ENCODE measurements around the gene ATP5F1E. TPM values are rescaled to one million over a fixed set of nuclear protein-coding genes. Genes with fewer than 3 reads are reported as not detected.

The ATP5F1E gene
- 19.9 and 21.3 TPM in 2 replicates for total RNA-seq

DNA sequence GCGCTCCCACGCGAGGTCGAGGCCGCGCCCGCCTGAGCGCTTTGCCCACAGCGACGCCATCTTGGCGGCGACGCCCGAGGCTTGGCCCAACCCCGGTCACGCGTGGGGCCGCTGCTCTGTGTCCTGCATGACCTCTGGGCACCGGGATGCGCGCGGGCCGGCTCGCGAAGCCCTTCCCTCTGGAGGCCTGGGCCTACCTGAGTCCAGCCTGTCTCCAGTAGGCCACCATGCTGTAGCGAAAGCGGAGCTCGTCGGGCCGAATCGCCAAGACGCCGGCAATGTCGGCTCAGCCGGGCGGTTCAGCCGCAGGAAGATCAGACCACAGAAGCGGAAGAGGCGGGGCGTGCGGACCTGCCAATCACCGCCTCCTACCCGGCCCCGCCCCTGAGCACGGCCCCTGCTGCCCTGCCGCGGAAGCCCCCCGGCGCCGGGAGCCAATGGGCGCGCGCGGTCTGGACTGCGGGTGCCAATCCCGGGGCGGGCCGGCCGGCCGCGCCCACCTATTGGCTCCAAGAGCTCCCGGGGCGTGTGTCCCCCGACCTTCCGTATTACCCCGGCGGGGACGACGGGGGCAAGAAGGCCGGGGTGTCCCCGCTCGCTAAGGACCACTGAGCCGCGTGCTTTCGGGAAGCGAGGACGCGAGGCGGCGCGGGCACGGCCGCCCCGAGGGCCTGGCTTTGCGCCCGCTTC is at the start of gene ATP5F1E:
TSS of gene ATP5F1E (minus strand) at position 313 of the 690 bp plus-strand sequence. CDS start at position 229, 84 bp downstream.

DNA sequence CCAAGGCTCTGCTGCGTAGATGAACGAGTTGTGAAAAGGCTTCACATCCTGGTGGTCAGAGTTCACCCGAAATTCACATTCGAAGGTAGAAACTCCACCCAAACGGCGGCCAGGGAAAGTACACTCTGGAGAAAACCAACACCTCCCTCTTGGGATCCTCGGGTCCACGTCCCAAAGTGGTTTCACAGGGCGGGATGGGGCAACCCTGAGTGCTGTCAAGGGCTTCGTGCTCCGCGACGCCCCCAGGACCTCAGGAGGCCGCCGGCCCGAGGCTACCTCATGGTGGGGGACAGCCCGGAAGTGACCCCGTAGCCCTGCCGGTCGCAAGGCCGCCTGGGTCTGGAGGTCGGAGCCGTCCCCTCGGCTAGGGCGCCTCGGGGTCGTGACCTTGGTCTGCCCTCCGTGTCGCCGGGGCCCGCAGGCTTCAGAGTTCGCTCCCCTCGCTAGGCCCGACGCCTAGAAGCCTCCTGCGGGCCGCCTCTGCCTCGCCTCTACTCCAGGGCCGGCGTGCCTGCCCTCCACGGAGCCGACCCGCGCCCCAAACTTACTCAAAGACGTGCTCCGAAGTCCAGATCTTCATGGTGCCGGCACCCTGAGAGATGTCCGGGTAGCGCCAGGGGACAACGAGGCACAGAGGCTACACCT is 10.1 kb upstream of the ATP5F1E start, which contains the start of gene PRELID3B:
TSS of gene PRELID3B (minus strand) at position 636 of the 645 bp plus-strand sequence. CDS start at position 580, 56 bp downstream.

DNA sequence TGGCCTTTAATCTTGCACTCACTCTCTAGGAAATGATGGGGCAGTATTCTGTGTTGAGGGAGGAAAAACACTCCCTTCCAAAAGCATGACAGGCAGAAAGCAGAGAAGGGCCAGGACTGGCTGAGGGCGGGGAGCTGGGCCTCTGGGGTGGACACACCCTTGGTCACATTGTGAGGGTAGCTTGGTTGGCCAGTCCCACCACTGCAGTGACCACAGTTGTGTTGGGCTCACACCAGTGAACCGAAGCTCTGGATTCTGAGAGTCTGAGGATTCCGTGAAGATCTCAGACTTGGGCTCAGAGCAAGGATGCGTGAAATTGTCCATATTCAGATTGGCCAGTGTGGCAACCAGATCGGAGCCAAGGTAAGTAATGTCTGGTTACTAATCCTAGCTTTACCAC is 12.9 kb downstream of the ATP5F1E start, which contains the start of gene TUBB1:
TSS of gene TUBB1 (plus strand) at position 213 of the 400 bp plus-strand sequence. CDS start at position 307, 94 bp downstream.

DNA sequence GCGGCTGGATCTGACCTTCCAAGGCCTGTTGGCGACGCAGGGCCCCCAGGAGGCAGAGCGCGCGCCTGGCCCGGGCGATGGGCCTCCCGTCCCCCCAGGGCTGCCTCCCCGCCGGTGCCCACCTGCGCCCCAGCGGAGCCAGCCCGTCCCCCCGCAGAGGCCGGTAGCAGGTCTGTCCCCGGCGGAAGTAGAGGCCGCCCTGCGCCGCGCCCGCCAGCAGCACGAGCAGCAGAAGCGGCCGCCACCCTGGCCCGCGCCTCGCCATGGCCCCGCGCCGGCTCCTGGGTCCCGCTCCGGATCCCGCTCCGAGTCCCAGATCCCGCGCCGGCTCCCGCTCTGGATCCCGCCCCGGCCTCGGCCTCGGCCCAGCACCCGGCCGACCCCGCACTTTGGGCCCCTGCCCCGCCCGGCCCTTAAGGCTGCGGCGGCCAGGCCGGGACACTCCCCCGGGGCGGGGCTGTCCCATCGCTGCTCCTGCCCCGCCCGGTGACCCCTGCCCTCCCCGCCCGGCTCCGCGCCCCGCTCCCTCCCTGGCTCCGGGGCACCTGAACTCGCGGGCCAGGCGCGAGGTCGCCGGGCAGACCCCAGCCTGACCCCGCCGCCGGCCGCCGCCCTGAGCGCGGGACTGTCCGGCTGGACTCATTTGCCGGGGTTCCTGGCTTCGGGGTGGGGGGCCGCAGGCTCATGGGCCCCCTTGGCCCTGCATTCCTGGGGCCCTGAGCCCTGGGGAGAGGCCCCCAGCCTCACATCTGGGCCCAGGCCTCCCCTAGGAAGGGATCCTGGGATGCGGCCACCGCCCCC is 25.1 kb downstream of the ATP5F1E start, which contains the start of gene CTSZ:
TSS of gene CTSZ (minus strand) at position 391 of the 801 bp plus-strand sequence. CDS start at position 265, 126 bp downstream.

DNA sequence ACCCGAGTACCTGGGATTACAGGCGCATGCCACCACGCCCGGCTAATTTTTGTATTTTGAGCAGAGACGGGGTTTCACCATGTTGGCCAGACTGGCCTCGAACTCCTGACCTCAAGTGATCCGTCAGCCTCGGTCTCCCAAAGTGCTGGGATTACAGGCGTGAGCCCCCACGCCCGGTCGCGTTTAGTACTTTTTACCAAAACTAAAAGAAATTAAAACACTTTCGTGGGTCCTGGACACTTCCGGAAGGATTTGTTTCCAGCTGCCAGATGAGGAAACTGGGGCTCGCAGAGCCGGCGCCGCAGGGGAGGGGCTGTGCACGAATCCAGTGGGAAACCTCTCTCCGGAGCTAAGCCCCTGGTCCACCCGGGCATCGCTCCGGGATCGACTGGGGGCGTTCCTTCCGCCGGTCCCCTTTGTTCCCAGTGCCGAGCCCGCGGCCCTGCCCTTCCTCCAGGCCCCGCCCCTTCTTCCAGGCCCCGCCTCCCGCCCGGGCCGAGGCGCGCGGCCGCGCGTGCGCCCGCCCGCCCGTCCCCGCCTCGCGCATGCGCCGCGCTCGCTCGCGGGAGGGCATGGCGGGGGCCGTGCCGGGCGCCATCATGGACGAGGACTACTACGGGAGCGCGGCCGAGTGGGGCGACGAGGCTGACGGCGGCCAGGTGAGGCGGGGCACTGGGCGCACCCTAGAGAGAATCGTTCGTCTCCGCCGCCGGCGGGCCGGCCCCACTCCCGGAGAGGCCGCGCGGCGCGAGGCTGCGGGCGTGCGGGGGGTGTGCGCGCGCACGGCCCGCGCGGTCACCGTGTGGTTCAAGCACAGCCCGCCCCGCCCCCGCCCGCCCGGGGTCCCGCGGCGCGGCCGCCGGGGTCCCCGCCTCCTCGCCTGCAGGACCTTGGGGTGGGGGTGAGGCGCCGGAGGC is 51.2 kb downstream of the ATP5F1E start, which contains the start of gene NELFCD:
TSS of gene NELFCD (plus strand) at position 546 of the 917 bp plus-strand sequence. CDS start at position 600, 54 bp downstream.

Other genes with a start within 250 kb of the ATP5F1E start
- gene GNAS-AS1, start 181.4 kb downstream of the ATP5F1E start, total RNA-seq = 0.10 TPM in 1 of 2 replicates, not detected in the other
- gene GNAS, start 179.6 kb downstream of the ATP5F1E start, total RNA-seq = 467 and 568 TPM in 2 replicates
- 48.3 and 67.6 TPM in 2 replicates for gene NELFCD, start 51.1 kb downstream of the ATP5F1E start, total RNA-seq
- gene CTSZ, start 25.1 kb downstream of the ATP5F1E start, total RNA-seq = 192 and 224 TPM in 2 replicates
- not detected in 2 replicates for gene TUBB1, start 12.9 kb downstream of the ATP5F1E start, total RNA-seq
- 55.2 and 64.6 TPM in 2 replicates for gene PRELID3B, start 10.5 kb upstream of the ATP5F1E start, total RNA-seq
- not detected in 2 replicates for gene ZNF831, start 131.5 kb upstream of the ATP5F1E start, total RNA-seq

Data from vein endothelial cell (primary cell).